Fibroblast of skin of back (primary cell): ENCODE results near the gene EOLA1.
A peak's percentile ranks its signal among the peaks of the same experiment; 100 is the strongest.
"Not testable (repeated sequence)": the region's sequence is repeated elsewhere in the genome, so short reads cannot be mapped to it uniquely, and the experiment has no call there.

Experiments
- DNase-seq: peaks from one replicate; pipeline ENCODE4 v3.0.0-alpha.2; 2013

Gene EOLA1

GRCh38 chrX:149546962-149547361 lies 6.2 kb downstream of the EOLA1 start:
- DNase-seq: not testable (repeated sequence)

- DNase-seq: not testable (repeated sequence)
These were observed 7.0 kb downstream of the EOLA1 start for GRCh38 chrX:149547782-149548181.

GRCh38 chrX:149549701-149550100 lies 8.9 kb downstream of the EOLA1 start, which contains the start of gene HSFX3:
Gene HSFX3, minus strand, starts transcription at chrX:149549924. Its CDS starts 72 bp downstream, at chrX:149549852.
- not testable (repeated sequence) for DNase-seq

GRCh38 chrX:149550454-149550853 lies 9.6 kb downstream of the EOLA1 start:
- not testable (repeated sequence) for DNase-seq

GRCh38 chrX:149551245-149551938 lies 10.6 kb downstream of the EOLA1 start:
- not testable (repeated sequence) for DNase-seq

- DNase-seq: not testable (repeated sequence)
These were observed 11.1 kb downstream of the EOLA1 start for GRCh38 chrX:149551939-149552248.

GRCh38 chrX:149555251-149555650 lies 14.4 kb downstream of the EOLA1 start:
- DNase-seq: not testable (repeated sequence)

GRCh38 chrX:149563359-149563758 lies 22.5 kb downstream of the EOLA1 start:
- DNase-seq: no peak

GRCh38 chrX:149567621-149568417 lies 27.0 kb downstream of the EOLA1 start:
- DNase-seq: no peak

GRCh38 chrX:149568701-149569296 lies 28.0 kb downstream of the EOLA1 start:
- no peak for DNase-seq

- no peak for DNase-seq
These were observed 29.0 kb downstream of the EOLA1 start for GRCh38 chrX:149569770-149570169.

GRCh38 chrX:149570668-149571067 lies 29.9 kb downstream of the EOLA1 start:
- DNase-seq: peak; percentile 37

- no peak for DNase-seq
These were observed 31.0 kb downstream of the EOLA1 start for GRCh38 chrX:149571770-149572169.

- DNase-seq: no peak
These were observed 31.9 kb downstream of the EOLA1 start for GRCh38 chrX:149572743-149573142.

GRCh38 chrX:149573456-149573855 lies 32.6 kb downstream of the EOLA1 start:
- DNase-seq: not testable (repeated sequence)

GRCh38 chrX:149585631-149586030 lies 44.8 kb downstream of the EOLA1 start:
- DNase-seq: not testable (repeated sequence)

- not testable (repeated sequence) for DNase-seq
These were observed 46.5 kb downstream of the EOLA1 start, which contains the start of gene MAGEA9B for GRCh38 chrX:149587359-149587758. Gene MAGEA9B, minus strand, starts transcription at chrX:149587459. Its CDS starts 4,280 bp downstream, at chrX:149583179.

GRCh38 chrX:149590993-149591392 lies 50.2 kb downstream of the EOLA1 start:
- DNase-seq: not testable (repeated sequence)

- not testable (repeated sequence) for DNase-seq
These were observed 54.4 kb downstream of the EOLA1 start, which contains the start of gene HSFX2 for GRCh38 chrX:149595214-149595613. Gene HSFX2, minus strand, starts transcription at chrX:149595314. Its CDS starts 614 bp downstream, at chrX:149594700.

- DNase-seq: not testable (repeated sequence)
These were observed 55.1 kb downstream of the EOLA1 start for GRCh38 chrX:149595943-149596342.
